IPS-20b (cell line): Measurements from ENCODE around the gene EXT2.

ENCODE experiments used
- H3K27ac ChIP-seq: one replicate; pipeline ENCODE4 v1.5.1; 2013; ENCODE audit warnings: low read length
- H3K27me3 ChIP-seq: 2 replicates; pipeline ENCODE4 v1.6.1; 2013; ENCODE audit warnings: mild to moderate bottlenecking, low read length, inconsistent platforms; ENCODE audit not compliant: insufficient read depth
- H3K36me3 ChIP-seq: 2 replicates; pipeline ENCODE4 v1.6.1; 2013; ENCODE audit warnings: low read depth, mild to moderate bottlenecking, inconsistent platforms, low read length, moderate library complexity; ENCODE audit not compliant: insufficient read depth
- H3K4me1 ChIP-seq: 2 replicates; pipeline ENCODE4 v1.6.1; 2013; ENCODE audit warnings: mild to moderate bottlenecking, control low read depth, inconsistent platforms, low read length, moderate library complexity; ENCODE audit not compliant: insufficient read depth
- H3K4me3 ChIP-seq: 2 replicates; pipeline ENCODE4 v1.5.1; 2013; ENCODE audit warnings: mild to moderate bottlenecking, low read length, inconsistent platforms
- H3K9ac ChIP-seq: 2 replicates; pipeline ENCODE4 v1.6.1; 2013; ENCODE audit warnings: low read depth, mild to moderate bottlenecking, inconsistent platforms, low read length, moderate library complexity
- H3K9me3 ChIP-seq: 2 replicates; pipeline ENCODE4 v1.6.1; 2013; ENCODE audit warnings: mild to moderate bottlenecking, low read depth, low read length, inconsistent platforms; ENCODE audit not compliant: insufficient read depth

The EXT2 gene

DNA sequence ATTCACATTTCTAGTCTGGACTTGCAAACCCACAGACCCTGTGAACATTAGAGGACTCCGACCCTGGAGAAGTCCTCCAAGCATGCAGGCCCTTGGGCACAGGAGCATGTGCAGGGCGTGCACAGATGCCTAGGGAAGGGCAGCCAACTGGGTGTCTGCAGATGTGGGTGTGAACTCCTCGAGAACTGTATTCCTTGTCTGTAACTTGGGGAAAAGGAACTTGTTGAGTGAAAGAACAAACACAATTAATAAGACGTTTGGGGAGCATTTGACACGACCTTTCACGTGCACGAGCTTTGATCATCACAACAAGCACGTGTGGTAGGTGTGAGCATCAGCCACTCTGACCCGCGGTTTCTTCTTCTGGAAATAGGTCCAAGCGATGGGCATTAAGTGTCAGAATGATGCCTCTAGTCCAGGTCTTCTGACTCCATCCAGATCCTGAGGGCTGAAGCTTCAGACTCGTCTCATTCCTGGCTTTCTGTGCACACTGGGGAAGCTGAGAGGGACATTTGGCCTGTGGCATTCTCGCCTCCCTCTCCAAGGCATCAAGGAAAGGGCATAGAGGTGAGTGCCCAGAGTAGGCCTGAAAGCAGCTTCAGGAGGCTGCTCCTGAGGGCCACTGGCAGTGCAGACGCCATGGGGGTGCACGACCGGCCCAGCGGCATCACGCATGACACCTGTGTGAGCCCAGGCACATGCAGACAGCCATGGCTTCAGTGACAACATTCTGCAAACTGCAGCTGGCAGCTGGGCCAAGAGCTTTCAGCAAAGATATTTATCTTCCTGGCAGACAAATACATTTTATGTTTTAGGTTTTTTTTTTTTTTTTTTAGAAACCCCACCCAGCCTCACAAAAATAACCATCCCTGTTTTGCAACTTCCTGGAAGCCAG, 182.0 kb downstream of the EXT2 start:
- no peaks in the 10 kb centered on the region for H3K9me3 ChIP-seq

DNA sequence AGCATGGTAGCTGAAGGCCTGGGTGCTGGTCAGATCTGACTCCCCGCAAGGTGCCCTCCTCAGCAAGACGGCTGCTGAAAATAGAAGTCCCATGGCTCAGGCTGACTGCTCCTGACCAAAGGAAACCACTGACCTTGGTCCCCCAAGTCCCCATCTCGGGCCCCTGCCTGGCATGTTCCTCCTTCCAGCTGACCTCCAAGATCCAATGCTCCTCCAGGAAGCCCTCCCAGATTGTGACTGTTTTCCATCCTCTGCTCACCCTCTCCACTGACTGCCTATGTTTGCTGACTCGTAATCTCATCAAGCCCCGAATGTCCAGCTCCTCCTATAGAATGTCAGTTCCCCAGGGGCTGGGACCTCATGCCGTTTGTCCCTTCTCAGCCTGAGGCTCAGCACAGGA, 184.0 kb downstream of the EXT2 start:
- no peaks in the 10 kb centered on the region for H3K9me3 ChIP-seq
- no peak overlapping the region for H3K9ac ChIP-seq
- no peak overlapping the region for H3K4me3 ChIP-seq
- no peaks in the 10 kb centered on the region for H3K4me1 ChIP-seq
- no peaks in the 10 kb centered on the region for H3K36me3 ChIP-seq
- H3K27me3 ChIP-seq: no peaks in the 10 kb centered on the region
- no peak overlapping the region for H3K27ac ChIP-seq

More for the DNA sequence above, 182.0 kb downstream of the EXT2 start:
- H3K9ac ChIP-seq: no peak overlapping the region
- no peaks in the 10 kb centered on the region for H3K36me3 ChIP-seq
- H3K4me3 ChIP-seq: no peak overlapping the region
- no peak overlapping the region for H3K27ac ChIP-seq
- H3K27me3 ChIP-seq: no peaks in the 10 kb centered on the region
- no peaks in the 10 kb centered on the region for H3K4me1 ChIP-seq

DNA sequence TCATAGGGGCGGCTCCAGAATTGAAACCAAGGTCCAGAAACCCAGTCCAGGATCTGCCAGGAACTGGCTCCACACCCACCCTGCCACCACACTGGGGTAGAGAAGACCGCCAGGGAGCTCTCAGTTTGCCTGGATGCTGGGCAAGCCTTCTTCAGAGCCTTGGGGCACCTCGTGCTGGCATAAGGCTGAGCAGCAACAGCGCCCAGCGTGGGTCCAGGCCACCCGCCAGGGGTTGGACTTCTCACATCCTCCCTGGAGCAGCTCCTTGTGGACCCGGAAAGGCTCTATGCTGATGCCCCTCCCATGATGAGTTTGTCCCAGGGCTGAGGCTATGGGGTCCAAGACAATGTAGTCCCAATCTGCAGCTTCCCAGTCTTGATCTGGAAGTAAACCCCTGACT, 184.8 kb downstream of the EXT2 start:
- Histone ChIP-seq H3K4me3 (no peak overlapping the region), H3K27me3 (no peaks in the 10 kb centered on the region), H3K9ac (no peak overlapping the region), H3K36me3 (no peaks in the 10 kb centered on the region), H3K4me1 (no peaks in the 10 kb centered on the region), H3K9me3 (no peaks in the 10 kb centered on the region), H3K27ac (no peak overlapping the region)

DNA sequence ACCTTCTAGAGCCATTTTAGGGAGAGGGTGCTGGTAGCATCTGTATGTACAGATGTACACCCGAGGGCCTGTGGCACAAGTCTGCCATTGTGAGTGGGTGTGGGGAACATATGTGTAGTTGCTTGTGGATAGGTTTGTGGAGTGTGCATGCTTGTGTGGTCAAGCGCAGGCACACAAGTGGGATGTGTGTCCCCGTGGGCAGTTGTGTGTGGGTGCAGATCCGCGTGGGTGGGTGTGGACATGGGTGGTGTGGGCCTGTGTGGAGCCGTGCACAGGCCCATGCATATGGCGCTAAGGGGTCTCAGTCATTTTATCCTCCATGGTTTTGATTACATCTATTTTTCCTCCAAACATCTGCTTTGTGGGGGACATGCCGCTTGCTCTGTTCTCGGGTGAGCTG, 185.7 kb downstream of the EXT2 start:
- no peak overlapping the region for H3K27ac ChIP-seq
- H3K9me3 ChIP-seq: no peaks in the 10 kb centered on the region
- H3K27me3 ChIP-seq: no peaks in the 10 kb centered on the region
- H3K4me3 ChIP-seq: no peak overlapping the region
- H3K9ac ChIP-seq: no peak overlapping the region
- no peaks in the 10 kb centered on the region for H3K4me1 ChIP-seq
- H3K36me3 ChIP-seq: no peaks in the 10 kb centered on the region

DNA sequence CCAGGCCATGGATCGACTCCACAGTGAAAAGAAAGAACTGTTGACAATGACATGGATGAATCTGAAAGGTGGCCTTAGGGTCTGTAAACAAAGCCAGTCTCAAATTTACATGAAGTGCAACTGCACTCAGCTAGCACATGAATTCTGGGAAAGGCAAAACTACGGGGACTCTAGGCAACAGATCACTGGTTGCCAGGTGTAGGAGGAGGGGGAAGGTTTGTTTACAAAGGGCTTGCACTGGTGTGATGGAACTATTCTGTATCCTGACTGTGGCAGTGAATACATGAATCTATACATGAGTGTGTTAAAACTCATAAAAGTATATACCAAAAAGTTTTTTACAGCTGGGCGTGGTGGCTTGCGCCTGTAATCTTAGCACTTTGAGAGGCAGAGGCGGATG, 187.1 kb downstream of the EXT2 start:
- H3K36me3 ChIP-seq: no peaks in the 10 kb centered on the region
- H3K27ac ChIP-seq: no peak overlapping the region
- no peaks in the 10 kb centered on the region for H3K4me1 ChIP-seq
- H3K9me3 ChIP-seq: no peaks in the 10 kb centered on the region
- H3K4me3 ChIP-seq: no peak overlapping the region
- no peak overlapping the region for H3K9ac ChIP-seq
- no peaks in the 10 kb centered on the region for H3K27me3 ChIP-seq

DNA sequence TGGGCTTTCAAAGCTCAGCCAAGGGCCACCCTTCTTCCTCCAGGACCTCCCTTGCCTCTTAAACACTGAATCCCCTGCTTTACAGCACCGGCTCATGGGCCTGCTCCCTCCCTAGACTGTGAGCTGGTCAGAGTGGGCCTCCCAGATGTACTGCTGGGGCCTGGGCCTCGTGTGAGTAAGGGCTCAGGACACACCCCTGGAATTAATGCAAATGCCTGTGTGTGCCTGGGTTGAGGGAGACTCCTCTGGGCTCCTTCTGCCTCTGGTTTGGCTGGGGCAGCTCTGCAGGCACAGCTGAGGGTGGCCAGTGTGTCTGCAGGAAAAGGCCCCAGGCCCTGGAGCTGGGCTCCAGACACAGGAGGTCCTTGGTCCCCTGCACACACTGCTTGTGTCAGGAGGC, 190.3 kb downstream of the EXT2 start:
- H3K4me1 ChIP-seq: no peaks in the 10 kb centered on the region
- no peak overlapping the region for H3K9ac ChIP-seq

DNA sequence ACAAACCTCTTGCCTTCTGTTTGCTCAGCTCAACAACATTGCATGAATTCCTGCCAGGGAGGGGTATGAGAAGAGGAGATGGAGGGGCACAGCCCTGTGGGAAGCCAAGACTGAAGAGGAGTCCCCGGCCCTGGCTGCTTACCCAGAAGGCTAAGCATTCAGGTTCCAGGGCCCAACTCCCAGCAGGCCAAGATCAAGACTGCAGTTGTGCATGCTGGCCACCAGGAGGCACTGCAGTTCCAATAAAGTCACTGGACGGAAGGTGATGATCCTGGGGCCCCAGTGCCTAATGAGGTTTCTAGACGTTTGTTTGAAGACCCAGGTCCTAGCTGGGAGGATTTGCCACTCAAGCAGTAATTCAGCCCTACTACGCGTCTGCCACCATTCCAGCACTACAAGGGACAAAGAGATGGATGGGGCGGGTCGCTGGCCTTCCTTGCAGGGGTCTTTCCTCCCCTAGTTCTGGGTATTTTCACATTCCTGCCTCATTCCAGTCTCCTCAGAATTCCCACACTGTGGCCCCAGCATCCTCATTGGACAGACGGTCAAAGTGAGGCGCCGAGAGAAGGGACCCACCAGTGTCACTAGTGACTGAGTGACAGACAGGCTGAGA, 190.9 kb downstream of the EXT2 start:
- Histone ChIP-seq H3K9me3 (no peaks in the 10 kb centered on the region), H3K9ac (no peak overlapping the region), H3K36me3 (no peaks in the 10 kb centered on the region), H3K27me3 (no peaks in the 10 kb centered on the region), H3K27ac (no peak overlapping the region), H3K4me3 (no peak overlapping the region), H3K4me1 (no peaks in the 10 kb centered on the region)

More for the DNA sequence above, 190.3 kb downstream of the EXT2 start:
- Histone ChIP-seq H3K4me3 (no peak overlapping the region), H3K27me3 (no peaks in the 10 kb centered on the region), H3K27ac (no peak overlapping the region), H3K9me3 (no peaks in the 10 kb centered on the region), H3K36me3 (no peaks in the 10 kb centered on the region)

DNA sequence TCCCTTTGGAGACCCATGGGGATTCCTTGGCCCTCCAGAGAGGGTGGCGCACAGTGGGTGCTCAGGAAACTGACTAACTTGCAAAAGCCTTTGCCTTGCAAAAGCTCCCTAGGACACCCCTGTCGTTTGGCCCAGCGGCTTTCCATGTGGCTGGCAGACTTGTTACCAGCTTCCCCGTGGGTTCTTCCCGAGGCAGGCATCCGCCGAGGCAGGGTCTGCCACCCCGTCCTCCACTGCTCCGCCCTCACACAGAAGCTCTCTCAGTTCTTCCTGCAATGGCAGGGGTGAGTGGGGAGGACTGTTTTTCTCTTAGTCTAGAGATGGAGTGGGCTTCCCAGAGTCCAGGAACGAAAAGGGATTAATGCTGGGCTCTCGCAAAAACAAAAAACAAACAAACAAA, 191.4 kb downstream of the EXT2 start:
- Histone ChIP-seq H3K27ac (no peak overlapping the region), H3K27me3 (no peaks in the 10 kb centered on the region), H3K9me3 (no peaks in the 10 kb centered on the region), H3K4me3 (no peak overlapping the region), H3K4me1 (no peaks in the 10 kb centered on the region), H3K9ac (no peak overlapping the region), H3K36me3 (no peaks in the 10 kb centered on the region)

DNA sequence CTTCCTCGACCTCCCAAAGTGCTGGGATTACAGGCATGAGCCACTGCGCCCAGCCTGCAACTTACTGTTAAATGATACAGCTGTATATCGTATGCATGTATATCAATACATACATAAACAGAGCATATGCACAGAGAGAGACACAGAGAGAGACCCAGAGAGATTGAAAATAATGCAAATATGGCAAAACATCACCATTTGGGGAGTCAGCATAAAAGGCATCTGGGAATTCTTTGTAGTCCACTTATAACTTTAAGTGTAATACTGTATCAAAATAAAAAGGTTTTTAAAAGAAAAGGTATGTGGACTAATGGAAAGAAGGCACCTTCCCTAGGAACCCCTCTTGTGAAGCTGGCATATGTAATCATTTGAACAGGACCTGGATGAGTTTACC, 192.7 kb downstream of the EXT2 start:
- no peaks in the 10 kb centered on the region for H3K9me3 ChIP-seq
- H3K4me3 ChIP-seq: no peak overlapping the region
- H3K27me3 ChIP-seq: no peaks in the 10 kb centered on the region
- H3K9ac ChIP-seq: no peak overlapping the region
- H3K4me1 ChIP-seq: no peaks in the 10 kb centered on the region
- H3K36me3 ChIP-seq: no peaks in the 10 kb centered on the region
- no peak overlapping the region for H3K27ac ChIP-seq

DNA sequence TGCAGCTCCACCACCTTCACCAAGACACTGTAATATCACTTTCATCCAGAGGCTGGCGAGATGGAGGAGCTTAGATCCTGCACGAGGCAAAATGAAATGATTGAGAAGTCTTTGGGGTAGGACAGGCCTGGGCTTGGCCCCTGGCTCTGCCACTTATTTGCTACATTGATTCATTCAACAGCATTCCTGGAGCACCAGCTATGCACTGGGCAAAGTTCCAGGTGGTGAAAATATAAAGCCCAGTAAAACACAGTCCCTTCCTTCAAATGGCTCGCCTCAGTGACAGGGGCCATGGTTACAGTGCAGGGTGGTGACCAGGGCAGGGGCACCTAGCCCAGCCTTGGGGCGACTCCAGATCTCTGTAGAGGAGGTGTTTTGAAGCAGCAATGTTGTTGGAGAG, 194.7 kb downstream of the EXT2 start:
- H3K4me1 ChIP-seq: no peaks in the 10 kb centered on the region

More for the DNA sequence above, 194.7 kb downstream of the EXT2 start:
- H3K4me3 ChIP-seq: no peak overlapping the region
- no peaks in the 10 kb centered on the region for H3K36me3 ChIP-seq
- no peaks in the 10 kb centered on the region for H3K9me3 ChIP-seq
- H3K27ac ChIP-seq: no peak overlapping the region
- H3K27me3 ChIP-seq: no peaks in the 10 kb centered on the region; the same call in 1 of the 2 replicates
- no peak overlapping the region for H3K9ac ChIP-seq
